ENCODE measurements around the gene KCNMA1. TPM values are rescaled to one million over a fixed set of nuclear protein-coding genes. Genes with fewer than 3 reads are reported as not detected.
A peak's percentile ranks its signal among the peaks of the same experiment; 100 is the strongest.

Gene KCNMA1
- total and polyA plus RNA-seq, 9 of the 15 experiments (the other 6 are each of a cell fraction or from before 2014, with no cell fraction given): 0.01 to 0.95 (median 0.15) TPM; not detected in 4

- 0% methylated on average over 3 of the region's 3 CpGs for WGBS (ENCODE audit: insufficient coverage, low coverage, missing lambda C conversion rate)
- POLR2A ChIA-PET: no interaction called here
- H2AFZ ChIP-seq (ENCODE audit: low read depth, low read length): no peak overlapping the region
- no TSS peak for BruUV-seq (replicated peaks)
- H3K36me3 ChIP-seq (ENCODE audit: control insufficient read depth, insufficient read depth, low read length): no peaks in the 10 kb centered on the region
- intact Hi-C loops (cut with micrococcal nuclease) (no loop called here), in situ Hi-C loops (cut with MboI) (no loop called here)
- H3K4me2 ChIP-seq (ENCODE audit: insufficient read depth, low read length): no peak overlapping the region
- H3K27ac ChIP-seq (ENCODE audit: extremely low read depth, low read depth, low read length): no peak overlapping the region
- DNase-seq (ENCODE audit: extremely low read depth in 1 of 4, low spot score in 3 of 4) (no peak), ATAC-seq (no peak), FAIRE-seq (no peak)
- peaks cover 0 to 14% of the 10 kb centered on the region in 2 experiments; a peak in 3 of 5 replicates for H3K27me3 ChIP-seq (ENCODE audit: control insufficient read depth in 2 of 2, insufficient read depth in 2 of 2, low read length in 2 of 2)
- H3K9me1 ChIP-seq (ENCODE audit: control insufficient read depth, insufficient read depth, low read length): no peaks in the 10 kb centered on the region
- CTCF ChIA-PET (ENCODE audit: low intra/inter-chr PET ratio): no interaction called here
- no peaks in the 10 kb centered on the region for H3K4me1 ChIP-seq (replicated peaks in 1 of 2; ENCODE audit: control insufficient read depth in 2 of 2, insufficient read depth in 2 of 2, low read length in 2 of 2)
- no peaks in the 10 kb centered on the region for H3K9me3 ChIP-seq (replicated peaks; ENCODE audit: control insufficient read depth, insufficient read depth, low read depth, low read length)
- no peak overlapping the region for H3K4me3 ChIP-seq
- no peaks in the 10 kb centered on the region for H3K79me2 ChIP-seq (ENCODE audit: control insufficient read depth, insufficient read depth, low read length)
- no peak overlapping the region for H3K9ac ChIP-seq (ENCODE audit: insufficient read depth in 1 of 2, low read depth in 2 of 2, low read length in 2 of 2)
- no peaks in the 10 kb centered on the region for H4K20me1 ChIP-seq (replicated peaks; ENCODE audit: control insufficient read depth, insufficient read depth, low read length)
- no peak for TF ChIP-seq ZNF57 (CRISPR knock-in tag; IDR thresholded peaks at IDR 0.05)
- no peak for TF ChIP-seq ZFP1 (CRISPR knock-in tag; IDR thresholded peaks at IDR 0.05)
- no peak for TF ChIP-seq SRSF9 (IDR thresholded peaks at IDR 0.05; ENCODE audit: borderline replicate concordance, low read depth, low read length)
- TF ChIP-seq MAFG (tag; conservative IDR thresholded peaks at IDR 0.05): peak; percentile 50; the same call in 1 of the 2 replicates
- no peak for TF ChIP-seq FOXK2 (conservative IDR thresholded peaks at IDR 0.05 in 1 of 2, IDR thresholded peaks at IDR 0.05 in 1 of 2; ENCODE audit: low read depth in 2 of 2)
- TF ChIP-seq RFX5 (IDR thresholded peaks at IDR 0.05; ENCODE audit: low read depth, low read length): no peak
- no peak for TF ChIP-seq ADNP (tag; IDR thresholded peaks at IDR 0.05)
- TF ChIP-seq ZSCAN32 (CRISPR knock-in tag; IDR thresholded peaks at IDR 0.05): no peak
- TF ChIP-seq NR2C1 (IDR thresholded peaks at IDR 0.05): no peak
- TF ChIP-seq NR2C1 (tag; IDR thresholded peaks at IDR 0.05): no peak
- TF ChIP-seq, protein P1, sequence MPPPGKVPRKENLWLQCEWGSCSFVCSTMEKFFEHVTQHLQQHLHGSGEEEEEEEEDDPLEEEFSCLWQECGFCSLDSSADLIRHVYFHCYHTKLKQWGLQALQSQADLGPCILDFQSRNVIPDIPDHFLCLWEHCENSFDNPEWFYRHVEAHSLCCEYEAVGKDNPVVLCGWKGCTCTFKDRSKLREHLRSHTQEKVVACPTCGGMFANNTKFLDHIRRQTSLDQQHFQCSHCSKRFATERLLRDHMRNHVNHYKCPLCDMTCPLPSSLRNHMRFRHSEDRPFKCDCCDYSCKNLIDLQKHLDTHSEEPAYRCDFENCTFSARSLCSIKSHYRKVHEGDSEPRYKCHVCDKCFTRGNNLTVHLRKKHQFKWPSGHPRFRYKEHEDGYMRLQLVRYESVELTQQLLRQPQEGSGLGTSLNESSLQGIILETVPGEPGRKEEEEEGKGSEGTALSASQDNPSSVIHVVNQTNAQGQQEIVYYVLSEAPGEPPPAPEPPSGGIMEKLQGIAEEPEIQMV (tag; conservative IDR thresholded peaks at IDR 0.05; ENCODE audit: low read depth): no peak
- no peak for TF ChIP-seq ZNF668 (CRISPR knock-in tag; IDR thresholded peaks at IDR 0.05)
- TF ChIP-seq DNMT1 (IDR thresholded peaks at IDR 0.05): no peak
- peak; percentile 25; the same call in 1 of the 2 replicates for TF ChIP-seq C11orf30 (IDR thresholded peaks at IDR 0.05; ENCODE audit: low read depth)
- no peak for TF ChIP-seq HIVEP1 (CRISPR knock-in tag; IDR thresholded peaks at IDR 0.05)
- peak; percentile 63 for TF ChIP-seq ZNF316 (IDR thresholded peaks at IDR 0.05)
- TF ChIP-seq, protein P2, sequence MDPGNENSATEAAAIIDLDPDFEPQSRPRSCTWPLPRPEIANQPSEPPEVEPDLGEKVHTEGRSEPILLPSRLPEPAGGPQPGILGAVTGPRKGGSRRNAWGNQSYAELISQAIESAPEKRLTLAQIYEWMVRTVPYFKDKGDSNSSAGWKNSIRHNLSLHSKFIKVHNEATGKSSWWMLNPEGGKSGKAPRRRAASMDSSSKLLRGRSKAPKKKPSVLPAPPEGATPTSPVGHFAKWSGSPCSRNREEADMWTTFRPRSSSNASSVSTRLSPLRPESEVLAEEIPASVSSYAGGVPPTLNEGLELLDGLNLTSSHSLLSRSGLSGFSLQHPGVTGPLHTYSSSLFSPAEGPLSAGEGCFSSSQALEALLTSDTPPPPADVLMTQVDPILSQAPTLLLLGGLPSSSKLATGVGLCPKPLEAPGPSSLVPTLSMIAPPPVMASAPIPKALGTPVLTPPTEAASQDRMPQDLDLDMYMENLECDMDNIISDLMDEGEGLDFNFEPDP (CRISPR knock-in tag; IDR thresholded peaks at IDR 0.05): no peak
- TF ChIP-seq FOXM1 (IDR thresholded peaks at IDR 0.05; ENCODE audit: low read depth): no peak
- TF ChIP-seq FOXM1 (CRISPR knock-in tag; IDR thresholded peaks at IDR 0.05; ENCODE audit: low read depth): no peak
- no peak for TF ChIP-seq SIX5 (IDR thresholded peaks at IDR 0.05; ENCODE audit: borderline replicate concordance in 1 of 2, insufficient read depth in 1 of 2, low read depth in 1 of 2, low read length in 2 of 2)
- no peak for TF ChIP-seq SRSF7 (optimal IDR thresholded peaks at IDR 0.05; ENCODE audit: low read depth, low read length)
- no peak for TF ChIP-seq XRCC4 (IDR thresholded peaks at IDR 0.05; ENCODE audit: extremely low read depth, insufficient read depth, insufficient read length)
- TF ChIP-seq, protein P3, sequence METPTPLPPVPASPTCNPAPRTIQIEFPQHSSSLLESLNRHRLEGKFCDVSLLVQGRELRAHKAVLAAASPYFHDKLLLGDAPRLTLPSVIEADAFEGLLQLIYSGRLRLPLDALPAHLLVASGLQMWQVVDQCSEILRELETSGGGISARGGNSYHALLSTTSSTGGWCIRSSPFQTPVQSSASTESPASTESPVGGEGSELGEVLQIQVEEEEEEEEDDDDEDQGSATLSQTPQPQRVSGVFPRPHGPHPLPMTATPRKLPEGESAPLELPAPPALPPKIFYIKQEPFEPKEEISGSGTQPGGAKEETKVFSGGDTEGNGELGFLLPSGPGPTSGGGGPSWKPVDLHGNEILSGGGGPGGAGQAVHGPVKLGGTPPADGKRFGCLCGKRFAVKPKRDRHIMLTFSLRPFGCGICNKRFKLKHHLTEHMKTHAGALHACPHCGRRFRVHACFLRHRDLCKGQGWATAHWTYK (CRISPR knock-in tag; IDR thresholded peaks at IDR 0.05): no peak
Measured at GRCh38 chr10:77560052-77560451, 77.6 kb downstream of the KCNMA1 start.
